Heart left ventricle (tissue), 13 donors: Measurements from ENCODE around the gene VWA8.

Experiments used
- POLR2A ChIP-seq, 2 donors: fragments of 450-650 bp; IDR thresholded peaks; one replicate each; pipeline ENCODE4 v1.6.1; 2017; ENCODE audit warnings: antibody characterized with exemption in 2 of 2, mild to moderate bottlenecking in 2 of 2, moderate library complexity in 2 of 2
- TF ChIP-seq, protein P1 (sequence below), 12 donors: fragments of 200-600 bp; sonication (generic) in 4 of 12; IDR thresholded peaks; one replicate each; pipeline versions ENCODE4 v1.5.0 to v1.8.0; 2018 to 2022; ENCODE audit warnings: antibody characterized with exemption in 12 of 12, mild to moderate bottlenecking in 5 of 12
- donor health status: ischemic (EF 13 %, LVEDD 7.1; RV severe dilation, severe dysfunction).
- donor health status: DM: no; HTN: yes; CAD: no.
- donor health status: DM: no; HTN: no; CAD: no.
- donor health status: ischemic (EF 25% LVEDD 6.9; RV normal size, moderate dysfunction).
- donor health status: ischemic (EF 25% LVEDD 5.7; RV mildly dilated, moderate dysfunction).
- donor health status: ischemic (EF 35%, LVEDD 5.7; RV mildly dilated, moderate dysfunction).
- donor health status: nonischemic (EF 11% LVEDD 7.7; RV severe dilation, severe dysfunction).
- donor health status: DM: yes; HTN: yes; CAD: no.
- donor health status: PGD.
- donor health status: ischemic (EF 29% LVEDD 5.4; RV normal size, mild dysfunction).
- donor health status: nonischemic (EF 23%, LVEDD 6.1; RV moderate dilation, normal function).

DNA sequence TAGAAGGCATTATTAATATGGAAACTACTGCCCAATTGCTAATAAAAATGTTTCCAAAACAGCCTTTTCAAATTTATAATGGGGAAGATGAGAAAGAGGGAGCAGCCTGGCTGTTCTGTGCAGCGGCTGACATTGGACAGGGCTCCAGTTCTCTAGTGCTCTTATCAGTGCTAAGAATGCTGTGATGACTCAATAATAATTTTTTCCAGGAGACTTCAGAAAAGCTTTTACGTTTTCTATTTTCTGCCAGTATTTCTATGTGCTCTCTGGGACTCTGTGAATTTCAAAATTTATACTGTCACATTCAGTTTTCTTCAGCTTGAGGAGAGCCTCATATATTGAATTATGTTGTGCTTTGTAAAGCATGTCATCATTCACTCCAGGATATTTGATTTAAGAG is 209.6 kb downstream of the VWA8 start:
- TF ChIP-seq, protein P1, sequence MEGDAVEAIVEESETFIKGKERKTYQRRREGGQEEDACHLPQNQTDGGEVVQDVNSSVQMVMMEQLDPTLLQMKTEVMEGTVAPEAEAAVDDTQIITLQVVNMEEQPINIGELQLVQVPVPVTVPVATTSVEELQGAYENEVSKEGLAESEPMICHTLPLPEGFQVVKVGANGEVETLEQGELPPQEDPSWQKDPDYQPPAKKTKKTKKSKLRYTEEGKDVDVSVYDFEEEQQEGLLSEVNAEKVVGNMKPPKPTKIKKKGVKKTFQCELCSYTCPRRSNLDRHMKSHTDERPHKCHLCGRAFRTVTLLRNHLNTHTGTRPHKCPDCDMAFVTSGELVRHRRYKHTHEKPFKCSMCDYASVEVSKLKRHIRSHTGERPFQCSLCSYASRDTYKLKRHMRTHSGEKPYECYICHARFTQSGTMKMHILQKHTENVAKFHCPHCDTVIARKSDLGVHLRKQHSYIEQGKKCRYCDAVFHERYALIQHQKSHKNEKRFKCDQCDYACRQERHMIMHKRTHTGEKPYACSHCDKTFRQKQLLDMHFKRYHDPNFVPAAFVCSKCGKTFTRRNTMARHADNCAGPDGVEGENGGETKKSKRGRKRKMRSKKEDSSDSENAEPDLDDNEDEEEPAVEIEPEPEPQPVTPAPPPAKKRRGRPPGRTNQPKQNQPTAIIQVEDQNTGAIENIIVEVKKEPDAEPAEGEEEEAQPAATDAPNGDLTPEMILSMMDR (IDR thresholded peaks at IDR 0.05), result no peak
- TF ChIP-seq POLR2A (IDR thresholded peaks at IDR 0.05), result no peak
